22Rv1 (cell line): Measurements from ENCODE around the gene VIPR1.

ENCODE experiments used
- ZFX ChIP-seq: fragments of 450-650 bp; IDR thresholded peaks from 2 replicates; pipeline ENCODE4 v1.6.1; 2017; ENCODE audit warnings: antibody characterized with exemption, borderline replicate concordance
- TF ChIP-seq, protein P1 (sequence below): fragments of 450-650 bp; IDR thresholded peaks from 2 replicates; pipeline ENCODE4 v1.5.1; 2017; ENCODE audit warnings: mild to moderate bottlenecking

DNA sequence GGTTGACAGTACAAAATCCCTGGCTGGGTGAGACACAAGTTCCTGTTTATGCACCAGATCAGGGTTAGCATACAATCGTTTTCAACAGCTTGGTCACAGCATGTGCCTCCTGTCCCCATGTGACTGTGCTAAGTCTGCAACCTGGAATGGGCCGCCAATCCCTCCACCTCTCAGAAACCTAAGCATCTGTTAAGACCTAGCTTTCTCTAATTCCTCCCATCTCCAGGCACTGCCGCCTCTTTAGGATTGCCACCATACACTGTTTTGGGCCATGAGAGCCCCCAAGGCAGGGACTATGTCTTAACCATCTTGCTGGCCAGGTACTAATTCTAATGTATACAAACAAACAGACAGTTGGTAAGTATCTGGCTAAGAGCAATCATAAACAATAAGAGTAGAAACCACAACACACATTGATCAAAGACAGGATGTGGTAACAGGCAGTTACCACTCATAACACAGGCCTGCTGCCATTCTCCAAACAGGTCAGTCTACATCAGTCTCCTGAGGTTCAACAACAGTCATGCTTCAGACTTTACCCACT lies 53.7 kb downstream of the VIPR1 start:
- TF ChIP-seq, protein P1, sequence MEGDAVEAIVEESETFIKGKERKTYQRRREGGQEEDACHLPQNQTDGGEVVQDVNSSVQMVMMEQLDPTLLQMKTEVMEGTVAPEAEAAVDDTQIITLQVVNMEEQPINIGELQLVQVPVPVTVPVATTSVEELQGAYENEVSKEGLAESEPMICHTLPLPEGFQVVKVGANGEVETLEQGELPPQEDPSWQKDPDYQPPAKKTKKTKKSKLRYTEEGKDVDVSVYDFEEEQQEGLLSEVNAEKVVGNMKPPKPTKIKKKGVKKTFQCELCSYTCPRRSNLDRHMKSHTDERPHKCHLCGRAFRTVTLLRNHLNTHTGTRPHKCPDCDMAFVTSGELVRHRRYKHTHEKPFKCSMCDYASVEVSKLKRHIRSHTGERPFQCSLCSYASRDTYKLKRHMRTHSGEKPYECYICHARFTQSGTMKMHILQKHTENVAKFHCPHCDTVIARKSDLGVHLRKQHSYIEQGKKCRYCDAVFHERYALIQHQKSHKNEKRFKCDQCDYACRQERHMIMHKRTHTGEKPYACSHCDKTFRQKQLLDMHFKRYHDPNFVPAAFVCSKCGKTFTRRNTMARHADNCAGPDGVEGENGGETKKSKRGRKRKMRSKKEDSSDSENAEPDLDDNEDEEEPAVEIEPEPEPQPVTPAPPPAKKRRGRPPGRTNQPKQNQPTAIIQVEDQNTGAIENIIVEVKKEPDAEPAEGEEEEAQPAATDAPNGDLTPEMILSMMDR = no peak
- TF ChIP-seq ZFX = no peak
